ENCODE results near the gene GTF2H2C_2.
A peak's percentile ranks its signal among the peaks of the same experiment; 100 is the strongest.
"Not testable (repeated sequence)": the region's sequence is repeated elsewhere in the genome, so short reads cannot be mapped to it uniquely, and the experiment has no call there.

The GTF2H2C_2 gene

DNA sequence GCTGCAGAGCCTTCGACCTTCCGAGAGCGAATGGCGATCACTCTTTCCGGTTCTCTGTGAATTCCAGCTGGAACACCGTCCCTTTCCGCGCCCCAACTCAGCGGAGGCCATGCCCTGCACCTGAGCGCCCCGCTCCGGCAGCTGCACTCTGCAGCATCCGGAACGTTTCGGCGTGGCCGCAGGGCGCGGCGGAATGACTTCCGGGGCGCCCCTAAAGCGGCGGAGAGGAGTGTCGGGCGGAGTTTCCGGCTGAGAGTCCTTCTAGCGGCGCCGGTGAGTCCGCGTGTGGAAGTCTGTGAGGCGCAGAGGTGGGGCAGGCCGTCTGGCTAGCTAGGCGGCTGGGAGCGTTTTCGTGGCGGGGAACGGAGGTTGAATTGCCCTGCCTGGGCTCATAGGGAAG is at the start of gene GTF2H2C_2:
GTF2H2C_2 (plus strand) TSS at position 252 of the 400 bp plus-strand sequence.
- H3K79me2 ChIP-seq (ENCODE audit: control insufficient read depth, low read length); H3K9me3 ChIP-seq (ENCODE audit: control insufficient read depth, insufficient read depth, low read length); H3K27me3 ChIP-seq (ENCODE audit: control insufficient read depth, low read length); H3F3A ChIP-seq (ENCODE audit: control insufficient read depth, insufficient read depth); H3K9me2 ChIP-seq (replicated peaks; ENCODE audit: control insufficient read depth, low read length); H3K4me2 ChIP-seq (ENCODE audit: low read length); H3K27ac ChIP-seq (ENCODE audit: low read depth, low read length); H3K4me3 ChIP-seq (ENCODE audit: low read length); H4K20me1 ChIP-seq (ENCODE audit: control insufficient read depth, insufficient read depth, low read depth, low read length); H3K36me3 ChIP-seq (ENCODE audit: control insufficient read depth, low read length); H3K4me1 ChIP-seq (ENCODE audit: control insufficient read depth, low read length): not testable (repeated sequence)

DNA sequence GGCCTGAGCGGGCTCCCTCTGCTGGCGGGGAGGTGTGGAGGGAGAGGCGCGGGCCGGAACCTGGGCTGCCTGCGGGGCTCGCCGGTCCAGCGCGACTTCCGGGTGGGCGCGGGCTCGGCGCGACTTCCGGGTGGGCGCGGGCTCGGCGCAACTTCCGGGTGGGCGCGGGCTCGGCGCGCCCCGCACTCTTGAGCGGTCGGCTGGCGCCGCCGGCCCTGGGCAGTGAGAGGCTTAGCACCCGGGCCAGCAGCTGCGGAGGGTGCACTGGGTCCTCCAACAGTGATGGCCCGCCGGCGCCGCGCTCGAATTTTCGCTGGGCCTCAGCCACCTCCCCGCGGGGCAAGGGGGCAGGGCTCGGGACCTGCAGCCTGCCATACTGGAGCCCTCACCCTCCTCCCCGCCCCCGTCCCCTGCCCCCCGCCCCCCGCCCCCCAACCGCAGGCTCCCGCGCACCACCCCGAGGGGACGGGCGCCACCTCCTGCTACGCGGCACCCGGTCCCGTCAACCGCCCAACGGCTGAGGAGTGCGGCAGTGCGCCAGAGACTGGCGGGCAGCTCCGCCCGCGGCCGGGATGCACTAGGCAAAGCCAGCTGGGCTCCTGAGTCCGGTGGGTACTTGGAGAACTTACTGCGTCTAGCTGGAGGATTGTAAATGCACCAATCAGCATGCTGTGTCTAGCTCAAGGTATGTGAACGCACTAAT is 14.0 kb upstream of the GTF2H2C_2 start:
- not testable (repeated sequence) for H3K79me2 ChIP-seq (ENCODE audit: control insufficient read depth, low read length); H3K4me1 ChIP-seq (ENCODE audit: control insufficient read depth, low read length); H3K9me2 ChIP-seq (replicated peaks; ENCODE audit: control insufficient read depth, low read length); H3K4me2 ChIP-seq (ENCODE audit: low read length); H3K36me3 ChIP-seq (ENCODE audit: control insufficient read depth, low read length); H3K27me3 ChIP-seq (ENCODE audit: control insufficient read depth, low read length); H3K27ac ChIP-seq (ENCODE audit: low read depth, low read length); H4K20me1 ChIP-seq (ENCODE audit: control insufficient read depth, insufficient read depth, low read depth, low read length); H3F3A ChIP-seq (ENCODE audit: control insufficient read depth, insufficient read depth); H3K9me3 ChIP-seq (ENCODE audit: control insufficient read depth, insufficient read depth, low read length)
- peak overlapping the region; percentile 43; the same call in 1 of the 2 replicates for H3K4me3 ChIP-seq (ENCODE audit: low read length)

DNA sequence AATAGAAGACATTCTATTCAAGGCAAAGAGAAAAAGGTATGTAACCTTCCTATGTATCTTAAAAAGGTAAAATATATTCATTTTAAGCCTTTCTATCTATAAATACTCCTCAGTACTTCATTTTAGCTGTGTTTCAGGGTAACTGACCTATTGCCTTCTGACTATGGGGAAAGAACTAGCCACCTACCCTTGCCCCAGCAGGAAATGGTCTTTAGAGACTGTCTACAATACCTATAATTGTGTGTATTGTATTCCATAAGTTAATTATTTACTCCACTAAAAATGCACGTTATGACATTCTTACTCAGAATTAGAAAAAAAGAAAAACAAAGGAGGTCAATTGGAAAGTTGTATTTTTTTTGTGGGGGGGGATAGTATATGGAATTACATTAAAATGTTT is 6.2 kb downstream of the GTF2H2C_2 start:
- not testable (repeated sequence) for H3K36me3 ChIP-seq (ENCODE audit: control insufficient read depth, low read length)

DNA sequence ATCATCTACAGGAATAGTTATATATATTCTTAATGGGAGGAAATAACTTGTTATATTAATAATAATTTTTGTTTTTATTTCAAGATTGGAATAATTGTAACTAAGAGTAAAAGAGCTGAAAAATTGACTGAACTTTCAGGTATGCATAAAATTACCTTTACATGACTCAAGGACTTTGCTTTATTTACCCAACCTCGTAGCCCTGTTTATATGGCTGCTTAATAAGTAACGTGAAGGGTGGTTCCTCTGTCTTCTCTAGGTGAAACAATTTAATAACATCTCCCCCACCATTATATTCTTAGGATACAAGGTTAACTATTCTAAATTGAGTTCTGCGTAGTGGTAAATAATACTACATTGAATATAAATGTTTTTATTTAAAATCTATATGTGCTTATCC is 8.0 kb downstream of the GTF2H2C_2 start:
- H4K20me1 ChIP-seq (ENCODE audit: control insufficient read depth, insufficient read depth, low read depth, low read length); H3K4me2 ChIP-seq (ENCODE audit: low read length); H3K4me1 ChIP-seq (ENCODE audit: control insufficient read depth, low read length); H3K27me3 ChIP-seq (ENCODE audit: control insufficient read depth, low read length); H3K79me2 ChIP-seq (ENCODE audit: control insufficient read depth, low read length); H3F3A ChIP-seq (ENCODE audit: control insufficient read depth, insufficient read depth); H3K9me2 ChIP-seq (replicated peaks; ENCODE audit: control insufficient read depth, low read length); H3K27ac ChIP-seq (ENCODE audit: low read depth, low read length); H3K36me3 ChIP-seq (ENCODE audit: control insufficient read depth, low read length); H3K4me3 ChIP-seq (ENCODE audit: low read length); H3K9me3 ChIP-seq (ENCODE audit: control insufficient read depth, insufficient read depth, low read length): not testable (repeated sequence)

More for the DNA sequence above, 6.2 kb downstream of the GTF2H2C_2 start:
- H3K9me3 ChIP-seq (ENCODE audit: control insufficient read depth, insufficient read depth, low read length); H3K4me2 ChIP-seq (ENCODE audit: low read length); H3K79me2 ChIP-seq (ENCODE audit: control insufficient read depth, low read length); H3K27me3 ChIP-seq (ENCODE audit: control insufficient read depth, low read length); H3F3A ChIP-seq (ENCODE audit: control insufficient read depth, insufficient read depth); H3K9me2 ChIP-seq (replicated peaks; ENCODE audit: control insufficient read depth, low read length); H3K27ac ChIP-seq (ENCODE audit: low read depth, low read length); H3K4me3 ChIP-seq (ENCODE audit: low read length); H3K4me1 ChIP-seq (ENCODE audit: control insufficient read depth, low read length); H4K20me1 ChIP-seq (ENCODE audit: control insufficient read depth, insufficient read depth, low read depth, low read length): not testable (repeated sequence)

DNA sequence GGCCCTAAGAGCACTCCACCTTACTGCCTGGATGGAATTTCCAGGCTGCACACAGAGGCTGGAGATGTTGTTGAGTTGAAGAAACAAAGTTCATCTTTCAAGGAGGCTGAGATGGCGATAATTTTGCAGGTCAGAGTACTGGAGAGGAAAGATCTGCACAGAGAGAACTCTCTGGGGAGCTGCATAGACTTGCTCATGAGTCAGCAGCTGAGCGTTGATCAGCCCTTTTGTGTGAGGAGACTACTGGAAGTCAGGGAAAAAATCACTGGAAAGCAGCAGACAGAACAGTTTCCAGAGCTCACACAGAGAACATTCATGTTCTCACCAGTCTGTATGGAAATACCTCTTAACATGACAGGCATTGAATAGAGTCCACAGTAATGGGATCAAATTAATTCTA is 23.4 kb downstream of the GTF2H2C_2 start:
- H3K79me2 ChIP-seq (ENCODE audit: control insufficient read depth, low read length); H3K9me3 ChIP-seq (ENCODE audit: control insufficient read depth, insufficient read depth, low read length); H3K4me3 ChIP-seq (ENCODE audit: low read length); H3K4me2 ChIP-seq (ENCODE audit: low read length); H3K9me2 ChIP-seq (replicated peaks; ENCODE audit: control insufficient read depth, low read length); H3K4me1 ChIP-seq (ENCODE audit: control insufficient read depth, low read length); H3K36me3 ChIP-seq (ENCODE audit: control insufficient read depth, low read length); H4K20me1 ChIP-seq (ENCODE audit: control insufficient read depth, insufficient read depth, low read depth, low read length); H3F3A ChIP-seq (ENCODE audit: control insufficient read depth, insufficient read depth); H3K27me3 ChIP-seq (ENCODE audit: control insufficient read depth, low read length); H3K27ac ChIP-seq (ENCODE audit: low read depth, low read length): not testable (repeated sequence)

DNA sequence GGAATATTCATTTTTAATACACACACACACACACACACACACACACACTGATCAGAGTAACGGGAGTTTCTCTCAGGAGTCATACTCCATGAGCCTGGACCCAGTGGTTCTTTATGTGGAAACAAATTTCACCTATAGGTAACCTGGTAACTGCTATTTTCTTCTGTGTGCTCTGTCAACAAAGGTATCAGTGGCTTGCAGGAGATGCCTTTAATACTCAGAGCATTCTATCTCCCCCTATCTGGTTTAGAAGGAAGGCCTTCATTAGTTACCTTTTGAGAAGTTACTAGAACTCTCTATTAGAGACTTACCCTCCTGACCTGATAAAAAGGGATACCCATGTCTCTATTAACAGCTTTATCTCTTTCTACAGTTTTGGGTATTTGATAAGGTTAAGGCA is 34.4 kb downstream of the GTF2H2C_2 start:
- not testable (repeated sequence) for H3K27me3 ChIP-seq (ENCODE audit: control insufficient read depth, low read length); H3K4me2 ChIP-seq (ENCODE audit: low read length); H4K20me1 ChIP-seq (ENCODE audit: control insufficient read depth, insufficient read depth, low read depth, low read length); H3K27ac ChIP-seq (ENCODE audit: low read depth, low read length); H3K36me3 ChIP-seq (ENCODE audit: control insufficient read depth, low read length); H3K79me2 ChIP-seq (ENCODE audit: control insufficient read depth, low read length); H3K9me2 ChIP-seq (replicated peaks; ENCODE audit: control insufficient read depth, low read length); H3K4me1 ChIP-seq (ENCODE audit: control insufficient read depth, low read length); H3K4me3 ChIP-seq (ENCODE audit: low read length); H3K9me3 ChIP-seq (ENCODE audit: control insufficient read depth, insufficient read depth, low read length); H3F3A ChIP-seq (ENCODE audit: control insufficient read depth, insufficient read depth)

DNA sequence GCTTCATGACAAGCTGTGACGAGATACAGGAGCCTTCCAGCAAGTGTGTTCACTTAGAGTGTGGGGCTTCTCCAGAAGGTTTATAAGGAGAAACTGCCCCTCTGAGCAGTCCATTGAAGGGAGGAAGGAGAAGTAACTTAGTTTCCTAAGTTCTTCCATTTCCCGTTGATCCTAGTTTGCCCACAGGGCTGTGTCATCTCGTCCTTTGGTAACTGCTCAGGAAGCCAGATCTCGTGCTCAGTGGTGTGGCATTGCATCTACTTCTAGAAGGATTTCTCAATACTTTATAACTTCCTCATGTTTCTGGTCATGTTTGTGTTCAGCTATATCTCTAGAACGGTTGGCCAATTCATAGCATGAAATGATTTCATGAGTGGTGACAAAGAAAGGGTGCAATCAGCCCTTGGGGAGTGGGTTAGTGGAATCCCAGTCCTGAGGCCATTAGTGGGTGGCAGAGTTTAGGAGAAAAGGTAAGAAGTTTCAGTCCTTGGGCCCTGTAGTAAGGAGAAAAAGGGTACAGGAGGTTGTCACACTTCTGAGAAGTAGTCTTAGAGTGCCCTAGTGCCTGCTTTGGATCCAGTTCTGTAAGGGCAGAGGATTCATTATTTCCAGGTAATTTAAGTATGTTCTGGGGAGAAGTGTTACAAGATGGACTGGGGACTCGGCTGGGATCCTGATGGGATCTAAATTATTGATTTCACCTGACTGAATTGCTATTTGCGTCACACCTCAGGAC is 36.2 kb downstream of the GTF2H2C_2 start:
- not testable (repeated sequence) for H3K4me1 ChIP-seq (ENCODE audit: control insufficient read depth, low read length); H4K20me1 ChIP-seq (ENCODE audit: control insufficient read depth, insufficient read depth, low read depth, low read length); H3K27ac ChIP-seq (ENCODE audit: low read depth, low read length); H3K4me2 ChIP-seq (ENCODE audit: low read length); H3K79me2 ChIP-seq (ENCODE audit: control insufficient read depth, low read length); H3K4me3 ChIP-seq (ENCODE audit: low read length); H3K9me2 ChIP-seq (replicated peaks; ENCODE audit: control insufficient read depth, low read length); H3K27me3 ChIP-seq (ENCODE audit: control insufficient read depth, low read length); H3F3A ChIP-seq (ENCODE audit: control insufficient read depth, insufficient read depth); H3K36me3 ChIP-seq (ENCODE audit: control insufficient read depth, low read length); H3K9me3 ChIP-seq (ENCODE audit: control insufficient read depth, insufficient read depth, low read length)

DNA sequence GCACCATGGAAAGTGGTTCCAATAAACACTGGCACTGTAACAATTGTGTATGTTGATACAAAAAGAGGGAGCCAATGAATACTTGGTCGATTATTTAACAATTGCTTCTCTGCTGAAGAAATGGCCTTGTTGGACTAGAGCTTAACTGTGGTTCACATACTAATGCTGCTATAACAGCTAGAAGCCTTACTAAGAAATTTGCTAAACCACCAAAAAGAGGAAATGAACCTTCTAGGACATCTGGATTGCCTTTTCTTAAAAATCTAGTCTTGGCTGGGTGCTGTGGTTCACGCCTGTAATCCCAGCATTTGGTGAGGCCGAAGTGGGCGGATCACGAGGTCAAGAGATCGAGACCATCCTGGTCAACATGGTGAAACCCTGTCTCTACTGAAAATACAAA is 41.9 kb downstream of the GTF2H2C_2 start:
- H3K9me3 ChIP-seq (ENCODE audit: control insufficient read depth, insufficient read depth, low read length): not testable (repeated sequence)

More for the DNA sequence above, 41.9 kb downstream of the GTF2H2C_2 start:
- H3F3A ChIP-seq (ENCODE audit: control insufficient read depth, insufficient read depth); H3K4me3 ChIP-seq (ENCODE audit: low read length); H3K79me2 ChIP-seq (ENCODE audit: control insufficient read depth, low read length); H3K27ac ChIP-seq (ENCODE audit: low read depth, low read length); H3K27me3 ChIP-seq (ENCODE audit: control insufficient read depth, low read length); H3K36me3 ChIP-seq (ENCODE audit: control insufficient read depth, low read length); H4K20me1 ChIP-seq (ENCODE audit: control insufficient read depth, insufficient read depth, low read depth, low read length); H3K9me2 ChIP-seq (replicated peaks; ENCODE audit: control insufficient read depth, low read length); H3K4me1 ChIP-seq (ENCODE audit: control insufficient read depth, low read length); H3K4me2 ChIP-seq (ENCODE audit: low read length): not testable (repeated sequence)
